HG03045 (cell line): ENCODE results near the gene TAOK2.

Source experiments
- ATAC-seq: cut with Tn5 transposase; IDR thresholded peaks from one replicate; pipeline ENCODE4 v1.9.1; 2021; ENCODE audit warnings: mild to moderate bottlenecking, moderate library complexity; ENCODE audit not compliant: unreplicated experiment

The TAOK2 gene

DNA sequence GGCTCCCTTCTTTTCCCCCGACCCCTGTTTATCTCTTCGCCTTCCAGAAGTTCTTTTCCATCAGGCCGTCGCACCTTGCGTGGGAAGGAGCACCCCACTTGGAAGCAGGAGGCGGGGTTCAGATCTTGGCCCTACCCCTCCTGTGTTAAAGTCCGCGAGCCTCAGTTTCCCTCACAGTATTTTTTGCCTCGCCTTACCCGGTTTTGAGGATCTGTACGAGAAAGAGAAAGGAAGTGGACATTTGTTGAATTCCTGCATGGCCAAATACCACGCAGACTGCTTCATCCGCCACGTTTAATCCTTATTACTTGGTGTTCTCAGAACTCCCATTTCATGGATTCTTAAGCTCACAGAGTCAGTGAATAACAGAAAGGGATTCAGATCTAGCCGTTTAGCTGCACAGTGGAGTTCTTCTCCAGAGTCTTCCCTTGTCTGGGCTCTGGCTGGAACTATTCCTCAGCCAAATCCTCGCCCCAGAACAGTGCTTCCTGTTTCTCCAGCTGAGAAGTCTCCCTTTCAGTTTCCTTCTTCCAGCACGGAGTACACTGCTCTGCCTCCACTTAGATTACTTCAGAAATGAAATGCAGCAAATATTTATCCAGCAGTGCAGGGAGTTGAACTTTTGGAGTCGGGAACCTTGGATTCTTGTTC, 11.2 kb upstream of the TAOK2 start:
- ATAC-seq, result no peak

DNA sequence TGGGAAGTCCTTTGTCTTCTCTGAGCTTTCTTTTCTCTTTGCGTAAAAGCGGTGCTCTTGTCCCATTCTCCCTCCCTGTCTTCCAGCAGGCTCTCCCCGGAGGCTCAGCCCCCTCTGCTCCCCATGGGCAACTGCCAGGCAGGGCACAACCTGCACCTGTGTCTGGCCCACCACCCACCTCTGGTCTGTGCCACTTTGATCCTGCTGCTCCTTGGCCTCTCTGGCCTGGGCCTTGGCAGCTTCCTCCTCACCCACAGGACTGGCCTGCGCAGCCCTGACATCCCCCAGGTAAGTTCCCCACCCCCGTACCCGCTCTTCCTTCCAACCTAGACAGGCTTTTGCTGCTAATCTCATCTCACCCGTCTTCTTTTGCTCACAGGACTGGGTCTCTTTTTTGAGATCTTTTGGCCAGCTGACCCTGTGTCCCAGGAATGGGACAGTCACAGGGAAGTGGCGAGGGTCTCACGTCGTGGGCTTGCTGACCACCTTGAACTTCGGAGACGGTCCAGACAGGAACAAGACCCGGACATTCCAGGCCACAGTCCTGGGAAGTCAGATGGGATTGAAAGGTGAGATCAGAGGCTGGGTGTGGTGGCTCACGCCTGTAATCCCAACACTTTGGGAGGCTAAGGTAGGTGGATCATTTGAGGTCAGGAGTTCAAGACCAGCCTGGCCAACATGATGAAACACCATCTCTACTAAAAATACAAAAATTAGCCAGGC, 10.5 kb upstream of the TAOK2 start:
- no peak for ATAC-seq

- ATAC-seq, result no peak
These were observed 5.5 kb upstream of the TAOK2 start for GRCh38 chr16:29968205-29968604.

DNA sequence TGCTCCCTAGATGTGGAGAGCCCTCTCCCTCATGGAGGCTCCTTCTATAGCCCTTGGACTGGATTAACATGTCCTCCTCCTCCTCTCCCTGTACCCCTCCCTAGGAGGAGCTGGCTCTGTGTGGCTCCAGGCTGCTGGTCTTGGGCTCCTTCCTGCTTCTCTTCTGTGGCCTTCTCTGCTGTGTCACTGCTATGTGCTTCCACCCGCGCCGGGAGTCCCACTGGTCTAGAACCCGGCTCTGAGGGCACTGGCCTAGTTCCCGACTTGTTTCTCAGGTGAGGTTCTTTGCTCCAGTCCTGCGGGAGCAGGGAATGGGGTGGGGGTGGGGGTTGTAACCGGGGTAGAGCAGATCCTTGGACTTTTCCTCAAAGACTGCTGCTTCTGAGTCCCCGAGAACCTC, 2.4 kb upstream of the TAOK2 start:
- no peak for ATAC-seq

- ATAC-seq, result no peak
These were observed 1.2 kb upstream of the TAOK2 start for GRCh38 chr16:29972500-29972899.

DNA sequence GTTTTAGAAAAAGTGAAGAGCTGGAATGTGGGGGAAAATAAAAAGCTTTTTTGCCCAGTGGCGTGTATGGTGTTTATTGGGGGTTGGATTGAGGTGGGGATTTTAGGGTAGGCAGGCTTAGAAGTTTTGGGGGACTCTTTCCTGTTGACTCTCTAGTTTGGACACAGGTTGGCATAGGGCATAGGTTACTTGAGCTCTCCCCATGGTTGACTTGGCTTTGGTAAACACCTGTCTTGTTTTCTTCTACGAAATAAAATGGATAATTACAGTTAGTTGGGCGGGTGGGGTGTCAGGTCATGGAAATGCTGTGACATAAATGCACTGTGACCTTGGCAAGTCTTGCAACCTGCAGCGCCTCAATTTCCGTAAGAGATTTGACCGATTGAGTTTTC, 680 bp upstream of the TAOK2 start:
- no peak for ATAC-seq

DNA sequence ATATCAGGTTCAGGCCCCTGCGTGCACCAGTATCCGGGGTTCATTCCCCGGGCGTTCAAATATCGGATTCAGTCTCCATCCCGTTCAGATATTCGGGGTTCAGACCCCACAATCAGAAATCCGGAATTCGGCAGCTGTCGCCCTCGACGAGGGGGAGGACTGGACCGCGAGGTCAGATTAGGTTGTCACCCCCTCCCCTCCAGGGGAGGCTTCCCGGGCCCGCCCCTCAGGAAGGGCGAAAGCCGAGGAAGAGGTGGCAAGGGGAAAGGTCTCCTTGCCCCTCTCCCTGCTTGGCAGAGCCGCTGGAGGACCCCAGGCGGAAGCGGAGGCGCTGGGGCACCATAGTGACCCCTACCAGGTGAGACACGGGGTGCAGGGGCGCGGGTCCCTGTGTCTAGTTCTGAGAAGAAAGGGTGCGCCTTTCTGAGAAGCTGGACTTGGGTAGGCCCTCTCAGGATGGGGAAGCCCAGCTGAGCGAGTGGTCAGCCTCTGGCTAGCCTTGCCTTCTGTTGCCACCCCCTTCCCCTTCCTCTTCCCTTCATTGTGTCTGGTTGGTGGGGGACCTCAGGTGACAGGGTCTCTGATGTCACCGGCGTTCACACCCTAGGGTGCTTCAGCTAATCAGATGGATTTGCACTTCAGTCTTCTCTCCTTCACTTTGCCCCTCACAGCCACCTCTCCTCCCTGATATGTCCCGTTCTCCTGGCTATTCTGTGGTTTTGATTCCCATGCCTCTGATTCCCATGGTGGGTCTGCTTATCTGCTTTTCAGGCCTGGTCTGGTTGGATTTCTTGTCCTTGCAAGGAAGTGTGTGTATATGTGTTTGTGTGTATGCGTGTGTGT, 844 bp downstream of the TAOK2 start:
- no peak for ATAC-seq

GRCh38 chr16:29975134-29975538, 1.5 kb downstream of the TAOK2 start:
- ATAC-seq, result no peak

DNA sequence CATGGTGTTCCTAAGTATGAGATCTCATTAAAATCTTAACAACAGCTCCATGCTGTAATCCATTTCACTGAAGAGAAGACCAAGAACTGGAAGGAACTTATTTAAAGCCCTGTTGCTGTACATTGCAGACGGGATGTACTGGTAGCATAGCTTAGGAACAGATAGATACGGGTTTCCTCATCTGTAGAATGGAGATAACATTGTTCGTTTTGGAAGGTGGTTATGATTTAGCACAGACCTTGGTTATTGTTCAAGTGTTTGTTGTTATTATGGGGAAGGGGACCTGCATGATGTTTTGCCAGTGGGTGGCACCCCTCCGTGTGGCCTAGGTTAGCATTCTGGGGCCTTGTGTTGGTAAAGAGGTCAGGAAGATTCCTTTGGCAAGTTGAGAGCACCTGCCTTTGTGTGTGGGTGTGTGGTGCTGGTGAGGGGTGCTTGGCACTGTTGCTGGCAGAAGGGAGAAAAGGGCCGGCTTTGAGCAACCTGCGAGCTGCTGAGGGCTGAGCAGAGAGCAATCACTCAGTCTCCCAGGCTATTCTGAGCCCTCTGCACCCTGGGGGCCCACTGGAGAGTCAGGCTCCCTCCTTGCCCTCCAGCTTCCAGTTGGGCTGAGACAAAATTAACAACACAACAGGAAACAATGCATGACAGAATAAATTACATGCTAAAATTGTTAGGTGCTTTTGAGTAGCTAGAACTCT, 2.3 kb downstream of the TAOK2 start:
- ATAC-seq, result no peak

GRCh38 chr16:29977063-29977825, 3.6 kb downstream of the TAOK2 start:
- no peak for ATAC-seq

GRCh38 chr16:29978081-29978480, 4.4 kb downstream of the TAOK2 start:
- ATAC-seq, result no peak

- no peak for ATAC-seq
These were observed 5.0 kb downstream of the TAOK2 start for GRCh38 chr16:29978564-29979270.

- ATAC-seq, result no peak
These were observed 9.1 kb downstream of the TAOK2 start for GRCh38 chr16:29982560-29983419.

GRCh38 chr16:29983420-29984136, 9.9 kb downstream of the TAOK2 start:
- no peak for ATAC-seq

- ATAC-seq, result no peak
These were observed 10.6 kb downstream of the TAOK2 start for GRCh38 chr16:29984137-29984763.

DNA sequence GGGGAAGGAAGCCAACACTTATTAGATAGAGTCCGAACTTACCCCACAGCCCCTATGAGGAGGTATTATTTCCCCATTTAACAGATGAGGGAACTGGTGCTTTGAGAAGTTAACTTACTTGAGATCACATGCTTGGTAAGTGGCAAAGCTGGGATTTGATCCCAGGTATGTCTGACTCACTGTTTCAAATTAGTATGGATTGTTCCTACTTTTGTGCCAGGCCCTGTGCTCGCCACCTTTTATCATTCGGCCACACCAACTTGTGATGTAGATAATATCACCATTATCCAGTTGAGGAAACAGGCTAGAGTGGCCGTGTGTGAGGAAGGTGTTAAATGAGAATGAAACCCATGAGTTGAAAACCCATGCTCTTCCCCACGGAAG, 11.1 kb downstream of the TAOK2 start:
- no peak for ATAC-seq

- no peak for ATAC-seq
These were observed 11.7 kb downstream of the TAOK2 start for GRCh38 chr16:29985271-29985811.

DNA sequence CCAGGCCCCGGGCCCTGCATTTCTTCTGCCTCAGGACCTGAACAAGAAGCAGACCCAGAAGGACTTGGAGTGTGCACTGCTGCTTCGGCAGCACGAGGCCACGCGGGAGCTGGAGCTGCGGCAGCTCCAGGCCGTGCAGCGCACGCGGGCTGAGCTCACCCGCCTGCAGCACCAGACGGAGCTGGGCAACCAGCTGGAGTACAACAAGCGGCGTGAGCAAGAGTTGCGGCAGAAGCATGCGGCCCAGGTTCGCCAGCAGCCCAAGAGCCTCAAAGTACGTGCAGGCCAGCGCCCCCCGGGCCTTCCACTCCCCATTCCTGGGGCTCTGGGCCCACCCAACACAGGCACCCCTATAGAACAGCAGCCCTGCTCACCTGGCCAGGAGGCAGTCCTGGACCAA, 12.6 kb downstream of the TAOK2 start:
- no peak for ATAC-seq
